DOHH2 (cell line): Measurements from ENCODE around the gene ROBO2.

Experiments
- H3F3A ChIP-seq: fragments of 200-600 bp; sonication (generic), shearing (Covaris generic); 2 replicates; pipeline ENCODE4 v1.6.0; 2016; ENCODE audit warnings: antibody characterized with exemption, mild to moderate bottlenecking; ENCODE audit not compliant: control insufficient read depth, insufficient read depth
- H3K27ac ChIP-seq: fragments of 200-600 bp; sonication (generic); 2 replicates; pipeline ENCODE4 v1.5.1; 2014; ENCODE audit warnings: low read depth, mild to moderate bottlenecking, low read length, moderate library complexity
- H3K27me3 ChIP-seq: fragments of 200-600 bp; sonication (generic); 2 replicates; pipeline ENCODE4 v1.6.1; 2014; ENCODE audit warnings: mild to moderate bottlenecking, low read length, mixed read lengths; ENCODE audit not compliant: control insufficient read depth
- H3K36me3 ChIP-seq: fragments of 200-600 bp; sonication (generic); 2 replicates; pipeline ENCODE4 v1.6.1; 2014; ENCODE audit warnings: mild to moderate bottlenecking, low read length, moderate library complexity, mixed read lengths; ENCODE audit not compliant: control insufficient read depth
- H3K4me1 ChIP-seq: fragments of 200-600 bp; sonication (generic); 2 replicates; pipeline ENCODE4 v1.6.1; 2014; ENCODE audit warnings: mild to moderate bottlenecking, low read length, mixed read lengths; ENCODE audit not compliant: control insufficient read depth
- H3K4me2 ChIP-seq: fragments of 200-600 bp; sonication (generic); 2 replicates; pipeline ENCODE4 v1.6.0; 2014; ENCODE audit warnings: mild to moderate bottlenecking, low read length, moderate library complexity
- H3K4me3 ChIP-seq: fragments of 200-600 bp; sonication (generic); 2 replicates; pipeline ENCODE4 v1.5.1; 2014; ENCODE audit warnings: mild to moderate bottlenecking, low read length, mixed read lengths
- H3K79me2 ChIP-seq: fragments of 200-600 bp; sonication (generic); 2 replicates; pipeline ENCODE4 v1.6.1; 2014; ENCODE audit warnings: mild to moderate bottlenecking, low read length, mixed read lengths; ENCODE audit not compliant: control insufficient read depth
- H3K9me2 ChIP-seq: fragments of 200-600 bp; sonication (generic); replicated peaks from 2 replicates; pipeline ENCODE4 v1.6.1; 2014; ENCODE audit warnings: mild to moderate bottlenecking, low read length, mixed read lengths; ENCODE audit not compliant: control insufficient read depth
- H3K9me3 ChIP-seq: fragments of 200-600 bp; sonication (generic); 2 replicates; pipeline ENCODE4 v1.6.1; 2014; ENCODE audit warnings: antibody characterized with exemption, low read length, mixed read lengths; ENCODE audit not compliant: control insufficient read depth, insufficient read depth
- H4K20me1 ChIP-seq: fragments of 200-600 bp; sonication (generic); 2 replicates; pipeline ENCODE4 v1.6.0; 2014; ENCODE audit warnings: low read depth, mild to moderate bottlenecking, antibody characterized with exemption, low read length, moderate library complexity; ENCODE audit not compliant: control insufficient read depth, insufficient read depth
- EZH2phosphoT487 ChIP-seq: fragments of 200-600 bp; sonication (generic); IDR thresholded peaks from 2 replicates; pipeline ENCODE4 v1.6.1; 2017; ENCODE audit warnings: borderline replicate concordance, mild to moderate bottlenecking, antibody characterized with exemption, low read length, moderate library complexity, mixed read lengths
- TF ChIP-seq, protein P1 (sequence below): fragments of 200-600 bp; sonication (generic); IDR thresholded peaks from one replicate; pipeline ENCODE4 v1.5.1; 2014; ENCODE audit warnings: antibody characterized with exemption, mild to moderate bottlenecking, low read depth, low read length; ENCODE audit not compliant: poor library complexity, severe bottlenecking

The ROBO2 gene

DNA sequence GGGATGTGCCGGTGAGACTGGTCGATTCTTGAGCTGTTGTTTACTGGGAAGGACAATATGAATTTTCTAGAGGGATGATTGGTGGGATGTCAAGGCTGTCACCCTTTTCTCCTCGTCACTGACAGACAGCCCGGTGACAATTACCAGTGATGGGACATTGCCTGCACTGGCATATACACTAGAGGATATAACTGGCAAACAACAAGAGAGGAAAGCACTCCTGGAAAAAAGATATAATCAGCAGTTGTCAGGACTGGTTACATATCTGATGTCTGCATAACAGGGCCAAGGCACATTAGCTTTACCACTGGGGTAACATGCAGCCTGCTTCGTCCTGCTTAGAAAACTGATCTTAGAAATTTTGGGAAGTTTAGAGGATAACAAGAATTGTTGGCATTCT, 131.1 kb downstream of the ROBO2 start:
- Histone ChIP-seq H3K9me2 (no peaks in the 10 kb centered on the region), H3K79me2 (no peaks in the 10 kb centered on the region), H3K36me3 (no peaks in the 10 kb centered on the region), H3K4me3 (no peak overlapping the region), H3K27me3 (no peaks in the 10 kb centered on the region), H3K4me1 (no peaks in the 10 kb centered on the region), H3K27ac (no peak overlapping the region), H3K4me2 (no peak overlapping the region), H3F3A (no peaks in the 10 kb centered on the region), H3K9me3 (no peaks in the 10 kb centered on the region), H4K20me1 (no peaks in the 10 kb centered on the region)
- no peak for TF ChIP-seq EZH2phosphoT487
- TF ChIP-seq, protein P1, sequence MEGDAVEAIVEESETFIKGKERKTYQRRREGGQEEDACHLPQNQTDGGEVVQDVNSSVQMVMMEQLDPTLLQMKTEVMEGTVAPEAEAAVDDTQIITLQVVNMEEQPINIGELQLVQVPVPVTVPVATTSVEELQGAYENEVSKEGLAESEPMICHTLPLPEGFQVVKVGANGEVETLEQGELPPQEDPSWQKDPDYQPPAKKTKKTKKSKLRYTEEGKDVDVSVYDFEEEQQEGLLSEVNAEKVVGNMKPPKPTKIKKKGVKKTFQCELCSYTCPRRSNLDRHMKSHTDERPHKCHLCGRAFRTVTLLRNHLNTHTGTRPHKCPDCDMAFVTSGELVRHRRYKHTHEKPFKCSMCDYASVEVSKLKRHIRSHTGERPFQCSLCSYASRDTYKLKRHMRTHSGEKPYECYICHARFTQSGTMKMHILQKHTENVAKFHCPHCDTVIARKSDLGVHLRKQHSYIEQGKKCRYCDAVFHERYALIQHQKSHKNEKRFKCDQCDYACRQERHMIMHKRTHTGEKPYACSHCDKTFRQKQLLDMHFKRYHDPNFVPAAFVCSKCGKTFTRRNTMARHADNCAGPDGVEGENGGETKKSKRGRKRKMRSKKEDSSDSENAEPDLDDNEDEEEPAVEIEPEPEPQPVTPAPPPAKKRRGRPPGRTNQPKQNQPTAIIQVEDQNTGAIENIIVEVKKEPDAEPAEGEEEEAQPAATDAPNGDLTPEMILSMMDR: no peak

- no peak for TF ChIP-seq EZH2phosphoT487
- TF ChIP-seq, protein P1: no peak
- no peak overlapping the region for H3K27ac ChIP-seq
- no peaks in the 10 kb centered on the region for H3K27me3 ChIP-seq
- H3K4me3 ChIP-seq: no peak overlapping the region
- no peaks in the 10 kb centered on the region for H3K79me2 ChIP-seq
- H3F3A ChIP-seq: no peaks in the 10 kb centered on the region
- no peaks in the 10 kb centered on the region for H3K9me2 ChIP-seq
- no peaks in the 10 kb centered on the region for H3K9me3 ChIP-seq
- no peaks in the 10 kb centered on the region for H3K36me3 ChIP-seq
- no peaks in the 10 kb centered on the region for H3K4me1 ChIP-seq
- H4K20me1 ChIP-seq: no peaks in the 10 kb centered on the region
- no peak overlapping the region for H3K4me2 ChIP-seq
These were observed 139.9 kb downstream of the ROBO2 start for GRCh38 chr3:77179762-77180161.

GRCh38 chr3:77182341-77182740, 142.4 kb downstream of the ROBO2 start:
- no peaks in the 10 kb centered on the region for H3K79me2 ChIP-seq
- no peak overlapping the region for H3K27ac ChIP-seq
- H3K4me3 ChIP-seq: no peak overlapping the region
- H4K20me1 ChIP-seq: no peaks in the 10 kb centered on the region
- H3K9me2 ChIP-seq: no peaks in the 10 kb centered on the region
- H3F3A ChIP-seq: no peaks in the 10 kb centered on the region
- TF ChIP-seq EZH2phosphoT487: no peak
- TF ChIP-seq, protein P1: no peak
- no peak overlapping the region for H3K4me2 ChIP-seq
- no peaks in the 10 kb centered on the region for H3K36me3 ChIP-seq
- H3K9me3 ChIP-seq: no peaks in the 10 kb centered on the region
- H3K27me3 ChIP-seq: no peaks in the 10 kb centered on the region
- no peaks in the 10 kb centered on the region for H3K4me1 ChIP-seq

GRCh38 chr3:77186319-77186718, 146.4 kb downstream of the ROBO2 start:
- Histone ChIP-seq H3K27ac (no peak overlapping the region), H3K36me3 (no peaks in the 10 kb centered on the region), H4K20me1 (no peaks in the 10 kb centered on the region), H3K9me2 (no peaks in the 10 kb centered on the region), H3K4me3 (no peak overlapping the region), H3K4me2 (no peak overlapping the region), H3K79me2 (no peaks in the 10 kb centered on the region), H3K27me3 (no peaks in the 10 kb centered on the region), H3K4me1 (no peaks in the 10 kb centered on the region), H3F3A (no peaks in the 10 kb centered on the region), H3K9me3 (no peaks in the 10 kb centered on the region)
- no peak for TF ChIP-seq EZH2phosphoT487
- TF ChIP-seq, protein P1: no peak
